Esophagus squamous epithelium (tissue), 4 donors: ENCODE measurements around the gene FAM170A.

Source experiments
- POLR2A ChIP-seq, 4 donors: fragments of 450-650 bp; IDR thresholded peaks; one replicate each; pipeline ENCODE4 v1.6.1; 2017; ENCODE audit warnings: antibody characterized with exemption in 4 of 4, mild to moderate bottlenecking in 4 of 4, moderate library complexity in 3 of 4
- TF ChIP-seq, protein P1 (sequence below), 6 experiments: fragments of 450-650 bp in 4 of 6; fragments of 200-600 bp in 2 of 6; sonication (generic) in 2 of 6; IDR thresholded peaks; one replicate each; pipeline ENCODE4 v1.5.1; 2016 to 2019; ENCODE audit warnings: antibody characterized with exemption in 6 of 6, mild to moderate bottlenecking in 4 of 6, moderate library complexity in 4 of 6

GRCh38 chr5:119631660-119632059 lies 2.3 kb downstream of the FAM170A start:
- TF ChIP-seq, protein P1, sequence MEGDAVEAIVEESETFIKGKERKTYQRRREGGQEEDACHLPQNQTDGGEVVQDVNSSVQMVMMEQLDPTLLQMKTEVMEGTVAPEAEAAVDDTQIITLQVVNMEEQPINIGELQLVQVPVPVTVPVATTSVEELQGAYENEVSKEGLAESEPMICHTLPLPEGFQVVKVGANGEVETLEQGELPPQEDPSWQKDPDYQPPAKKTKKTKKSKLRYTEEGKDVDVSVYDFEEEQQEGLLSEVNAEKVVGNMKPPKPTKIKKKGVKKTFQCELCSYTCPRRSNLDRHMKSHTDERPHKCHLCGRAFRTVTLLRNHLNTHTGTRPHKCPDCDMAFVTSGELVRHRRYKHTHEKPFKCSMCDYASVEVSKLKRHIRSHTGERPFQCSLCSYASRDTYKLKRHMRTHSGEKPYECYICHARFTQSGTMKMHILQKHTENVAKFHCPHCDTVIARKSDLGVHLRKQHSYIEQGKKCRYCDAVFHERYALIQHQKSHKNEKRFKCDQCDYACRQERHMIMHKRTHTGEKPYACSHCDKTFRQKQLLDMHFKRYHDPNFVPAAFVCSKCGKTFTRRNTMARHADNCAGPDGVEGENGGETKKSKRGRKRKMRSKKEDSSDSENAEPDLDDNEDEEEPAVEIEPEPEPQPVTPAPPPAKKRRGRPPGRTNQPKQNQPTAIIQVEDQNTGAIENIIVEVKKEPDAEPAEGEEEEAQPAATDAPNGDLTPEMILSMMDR (IDR thresholded peaks at IDR 0.05) = no peak
- no peak for TF ChIP-seq POLR2A (IDR thresholded peaks at IDR 0.05)
